HG02870 (cell line): ENCODE data around the gene PTGFRN.

Source experiments
- ATAC-seq: cut with Tn5 transposase; IDR thresholded peaks from one replicate; pipeline ENCODE4 v1.9.1; 2021; ENCODE audit warnings: mild to moderate bottlenecking, moderate library complexity; ENCODE audit not compliant: unreplicated experiment

PTGFRN gene

DNA sequence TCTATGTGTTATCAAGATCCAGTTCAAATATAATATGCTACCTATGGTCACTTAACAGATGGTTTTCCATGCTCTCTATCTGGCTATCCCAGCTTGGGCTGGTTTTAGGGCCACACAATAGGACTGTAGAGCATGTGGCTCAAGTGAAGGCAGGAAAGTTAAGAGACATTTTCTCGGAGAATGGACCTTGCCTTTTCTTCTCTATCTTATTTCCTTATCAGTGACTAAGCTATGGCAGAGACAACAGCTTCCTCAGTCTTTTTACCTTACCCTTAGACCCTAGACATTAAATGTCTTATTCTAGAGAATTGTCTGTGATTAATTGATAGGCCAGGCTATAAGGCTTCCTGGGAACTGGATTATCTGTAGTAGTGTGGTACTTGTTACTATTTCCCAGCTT lies 120.0 kb downstream of the PTGFRN start:
- no peak for ATAC-seq

DNA sequence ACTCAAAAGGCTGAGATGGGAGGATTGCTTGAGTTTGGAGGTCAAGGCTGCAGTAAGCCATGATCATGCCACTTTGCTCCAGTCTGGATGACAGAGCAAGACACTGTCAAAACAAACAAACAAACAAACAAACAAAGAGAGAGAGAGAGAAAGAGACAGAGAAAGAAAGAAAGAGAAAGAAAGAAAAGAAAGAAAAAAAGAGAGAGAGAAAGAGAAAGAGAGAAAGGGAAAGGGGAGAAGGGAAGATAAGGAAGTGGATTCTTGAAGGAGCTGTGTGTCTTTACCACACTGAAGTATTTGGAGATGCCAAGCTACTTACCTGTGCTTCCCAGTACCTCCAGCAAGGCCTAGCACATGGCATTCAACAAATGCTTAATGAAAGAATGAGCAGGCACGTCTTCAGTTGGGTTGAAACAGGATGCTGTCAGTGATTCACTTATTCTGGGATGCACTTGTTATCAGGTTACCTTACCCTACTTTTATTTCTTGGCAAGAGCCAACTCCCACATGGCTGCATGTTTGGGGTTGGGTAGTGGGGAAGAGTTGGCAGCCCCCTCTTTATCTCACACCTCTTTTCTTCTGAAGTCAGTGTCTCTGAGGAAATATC lies 120.7 kb downstream of the PTGFRN start:
- ATAC-seq = no peak

DNA sequence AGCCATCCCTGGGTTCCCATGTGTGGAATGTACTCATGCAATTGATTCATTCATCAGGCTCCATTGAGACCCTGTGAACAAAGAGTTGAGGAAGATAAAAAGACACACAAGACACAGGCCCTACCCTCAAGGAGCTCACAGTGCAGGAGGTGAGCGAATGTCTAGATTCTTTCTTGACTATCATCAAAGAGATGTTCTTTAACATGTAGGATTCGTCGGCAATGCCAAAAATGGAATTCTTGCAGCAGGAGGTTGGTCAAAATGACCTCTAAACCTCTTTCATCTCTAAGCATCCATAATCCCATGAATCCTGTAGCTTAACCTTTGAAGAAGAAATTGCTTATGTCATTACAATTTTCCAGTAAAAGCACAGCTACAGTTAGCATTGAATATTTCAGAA lies 122.5 kb downstream of the PTGFRN start:
- no peak for ATAC-seq

DNA sequence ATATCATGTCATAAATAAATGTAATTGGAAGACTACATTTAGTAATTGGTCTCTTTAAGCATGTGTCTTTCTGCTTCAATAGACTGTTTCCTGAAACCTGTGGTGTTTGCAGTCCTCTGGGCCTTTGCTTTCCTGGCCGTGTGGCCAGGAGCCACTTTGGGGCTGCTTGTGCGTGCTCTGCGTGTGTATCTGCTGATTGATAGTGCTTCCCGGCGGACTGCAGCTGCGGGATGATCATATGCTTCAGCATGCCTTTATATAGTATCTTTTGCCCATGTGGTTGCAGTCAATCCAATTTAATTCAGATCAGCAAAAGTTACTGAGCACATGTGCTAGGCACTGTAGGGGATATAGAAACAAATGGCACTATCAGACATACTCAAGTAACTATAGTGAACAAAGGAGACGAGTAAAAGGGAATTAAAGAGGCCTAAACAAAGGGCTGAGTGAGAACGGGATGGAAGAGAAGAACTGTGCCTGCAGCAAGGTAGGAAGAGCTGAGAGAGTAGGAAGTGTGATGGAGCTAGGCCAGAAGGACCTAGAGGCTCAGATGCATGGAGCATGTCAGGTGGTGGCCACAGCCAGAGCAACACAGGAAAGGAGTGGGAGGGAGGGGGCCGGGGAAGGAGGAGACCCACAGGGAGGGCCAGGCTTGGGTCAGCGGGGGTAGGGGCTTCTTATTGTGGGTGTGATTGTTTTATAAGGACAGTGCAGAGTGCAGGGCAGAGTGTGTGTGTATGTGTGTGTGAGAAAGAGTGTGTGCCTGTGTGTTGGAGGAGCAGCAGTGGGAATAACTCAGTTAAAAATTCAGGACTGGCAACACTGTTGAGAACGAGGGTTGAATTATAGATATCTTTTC lies 123.2 kb downstream of the PTGFRN start:
- no peak for ATAC-seq

DNA sequence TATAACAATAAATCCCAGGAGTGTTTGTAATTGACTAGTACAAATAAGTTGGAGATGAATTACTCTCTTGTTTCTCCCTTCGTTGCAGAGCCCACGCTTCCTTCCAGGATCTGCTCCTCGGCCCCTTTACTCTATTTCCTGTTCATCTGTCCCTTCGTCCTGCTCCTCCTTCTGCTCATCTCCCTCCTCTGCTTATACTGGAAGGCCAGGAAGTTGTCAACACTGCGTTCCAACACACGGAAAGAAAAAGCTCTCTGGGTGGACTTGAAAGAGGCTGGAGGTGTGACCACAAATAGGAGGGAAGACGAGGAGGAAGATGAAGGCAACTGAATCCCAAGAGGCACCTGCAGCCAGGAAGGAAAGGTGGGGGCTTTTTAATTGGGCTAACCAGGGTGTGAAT lies 124.1 kb downstream of the PTGFRN start:
- no peak for ATAC-seq

DNA sequence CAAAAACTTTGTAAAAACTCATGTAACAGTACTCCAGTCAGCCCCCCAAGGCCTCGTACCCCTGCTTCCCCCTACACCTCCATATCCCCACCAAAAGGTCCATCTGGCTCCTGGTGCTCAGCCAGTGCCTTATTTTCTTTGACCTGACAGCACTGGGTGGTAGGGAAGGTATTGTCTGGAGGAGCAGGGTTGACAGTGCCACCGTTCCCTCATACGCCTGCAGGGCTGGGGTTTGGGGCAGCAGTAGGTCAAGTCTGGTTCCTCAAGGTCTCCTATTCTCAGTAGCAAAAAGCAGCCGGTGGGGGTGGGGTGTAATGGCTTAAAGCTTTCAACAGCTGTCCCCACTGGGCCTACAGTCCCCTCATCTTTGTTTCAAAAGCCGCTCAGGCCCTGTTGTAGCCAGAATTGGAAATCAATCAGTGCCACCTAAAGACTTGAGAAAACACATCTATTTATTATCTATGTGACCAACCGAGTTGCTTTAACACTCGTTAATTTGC lies 125.1 kb downstream of the PTGFRN start:
- ATAC-seq = no peak

DNA sequence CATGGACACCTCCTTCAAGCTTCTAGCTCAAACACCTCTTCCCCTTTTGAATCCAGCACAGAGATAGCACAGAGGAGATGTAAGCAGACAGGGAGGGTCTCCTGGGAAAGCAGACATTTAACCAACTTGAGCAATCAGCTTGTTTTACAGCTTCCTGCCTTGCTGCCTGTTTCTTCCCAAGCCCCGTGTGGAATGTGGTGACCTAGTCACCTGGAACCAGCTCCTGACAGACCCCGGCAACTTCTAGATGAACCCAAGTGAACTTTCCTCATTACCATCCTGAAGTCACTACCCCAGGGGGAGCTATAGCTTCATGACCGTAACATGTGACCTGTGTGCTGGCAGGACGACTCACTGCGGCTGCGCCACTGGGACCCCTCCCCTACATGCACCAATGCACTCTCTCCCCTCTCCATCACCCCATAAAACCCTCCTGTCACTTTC lies 126.3 kb downstream of the PTGFRN start:
- ATAC-seq = no peak

DNA sequence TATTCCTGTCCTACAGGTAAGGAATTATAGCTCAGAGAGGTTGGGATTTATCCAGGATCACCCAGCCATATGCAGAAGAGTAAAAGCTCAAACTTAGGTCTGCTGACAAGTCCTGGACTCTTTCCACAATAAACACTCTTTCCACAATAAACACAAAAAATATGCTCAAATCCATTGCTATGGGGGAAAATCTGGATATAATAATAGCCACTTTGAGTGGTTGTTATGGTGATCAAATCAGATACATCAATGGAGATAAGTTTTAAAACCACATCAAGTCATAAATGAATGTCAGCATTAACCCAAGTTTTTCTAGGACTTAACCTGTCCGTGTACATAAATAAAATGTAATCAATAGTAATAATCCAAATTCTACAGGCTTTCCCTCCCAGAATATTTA lies 128.1 kb downstream of the PTGFRN start:
- ATAC-seq = no peak

DNA sequence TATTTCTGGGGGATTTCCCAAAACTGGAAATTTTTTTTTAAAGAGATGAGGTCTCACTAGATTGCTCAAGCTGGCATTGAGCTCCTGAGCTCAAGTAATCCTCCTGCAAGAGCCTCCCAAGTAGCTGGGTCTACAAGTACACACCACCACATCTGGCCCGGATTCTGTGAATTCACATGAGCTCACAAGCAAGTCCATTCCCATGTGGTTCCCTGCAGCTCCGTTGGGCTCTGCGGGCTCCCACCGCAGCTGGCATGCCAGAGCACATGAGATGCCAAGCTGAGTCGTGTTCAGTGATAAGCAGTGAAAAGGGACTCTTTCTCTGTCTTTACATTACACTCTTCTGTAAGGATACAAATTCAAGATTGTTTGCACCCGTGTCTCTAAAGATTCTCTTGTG lies 128.5 kb downstream of the PTGFRN start:
- ATAC-seq = no peak
